Stimulated activated CD8-positive, alpha-beta memory T cell treated with anti-CD3 and anti-CD28 coated beads, Interleukin-7, amount 100 ng/mL, for 4 hours (primary cell): ENCODE results near the gene MYLK4.

Experiments
- DNase-seq, 2 donors: peaks; one replicate each; pipeline ENCODE4 v3.0.0-alpha.2; 2020; ENCODE audit warnings: low read depth in 2 of 2

The MYLK4 gene

GRCh38 chr6:2733324-2733723, 17.4 kb downstream of the MYLK4 start:
- peak in 1 of 2 donors; percentile 33 for DNase-seq

GRCh38 chr6:2732503-2733089, 18.1 kb downstream of the MYLK4 start:
- no peak for DNase-seq

GRCh38 chr6:2731281-2731909, 19.3 kb downstream of the MYLK4 start:
- no peak for DNase-seq

GRCh38 chr6:2730353-2731107, 20.2 kb downstream of the MYLK4 start:
- no peak for DNase-seq

GRCh38 chr6:2729921-2730320, 20.8 kb downstream of the MYLK4 start:
- DNase-seq, result no peak

- DNase-seq, result no peak
These were observed 24.6 kb downstream of the MYLK4 start for GRCh38 chr6:2725999-2726567.

- DNase-seq, result no peak
These were observed 25.2 kb downstream of the MYLK4 start for GRCh38 chr6:2725364-2725988.

GRCh38 chr6:2721219-2721618, 29.5 kb downstream of the MYLK4 start:
- DNase-seq, result no peak

GRCh38 chr6:2719093-2719455, 31.6 kb downstream of the MYLK4 start:
- DNase-seq, result no peak

GRCh38 chr6:2718334-2719092, 32.2 kb downstream of the MYLK4 start:
- no peak for DNase-seq

- DNase-seq, result no peak
These were observed 33.6 kb downstream of the MYLK4 start for GRCh38 chr6:2716936-2717700.

- no peak for DNase-seq
These were observed 35.0 kb downstream of the MYLK4 start for GRCh38 chr6:2715737-2716136.

GRCh38 chr6:2714111-2714895, 36.4 kb downstream of the MYLK4 start:
- no peak for DNase-seq

GRCh38 chr6:2713473-2714110, 37.1 kb downstream of the MYLK4 start:
- no peak for DNase-seq

- no peak for DNase-seq
These were observed 38.6 kb downstream of the MYLK4 start for GRCh38 chr6:2712102-2712501.

- no peak for DNase-seq
These were observed 40.3 kb downstream of the MYLK4 start for GRCh38 chr6:2710412-2710811.

- no peak for DNase-seq
These were observed 42.3 kb downstream of the MYLK4 start for GRCh38 chr6:2708456-2708855.

GRCh38 chr6:2706558-2706957, 44.2 kb downstream of the MYLK4 start:
- DNase-seq, result no peak

GRCh38 chr6:2705256-2705655, 45.5 kb downstream of the MYLK4 start:
- no peak for DNase-seq

- no peak for DNase-seq
These were observed 53.4 kb downstream of the MYLK4 start for GRCh38 chr6:2697291-2697690.
